HepG2 (cell line): ENCODE results near the gene CHN1.

Experiments used
- CTCF ChIP-seq: sonication (generic); formaldehyde crosslinking; IDR thresholded peaks from 2 replicates; pipeline ENCODE4 v1.5.0; 2020; ENCODE audit warnings: mild to moderate bottlenecking, missing genetic modification reagents, moderate library complexity
- FUBP1 ChIP-seq: sonication (generic); formaldehyde crosslinking; IDR thresholded peaks from 2 replicates; pipeline ENCODE4 v1.5.1; 2020; ENCODE audit warnings: missing genetic modification reagents, mild to moderate bottlenecking, borderline replicate concordance
- ZFP36L1 ChIP-seq: sonication (generic); formaldehyde crosslinking; IDR thresholded peaks from 2 replicates; pipeline ENCODE4 v1.8.0; 2022; ENCODE audit warnings: mild to moderate bottlenecking, missing genetic modification reagents, moderate library complexity

- no peak for TF ChIP-seq FUBP1
- TF ChIP-seq CTCF, result no peak
- TF ChIP-seq ZFP36L1 (CRISPR knock-in tag), result no peak
Observed at GRCh38 chr2:174981331-174981730, 23.9 kb downstream of the CHN1 start.
